NCI-H2029 (cell line): ENCODE results near the gene NCOA1.
"Not testable (repeated sequence)": the region's sequence is repeated elsewhere in the genome, so short reads cannot be mapped to it uniquely, and the experiment has no call there.

Source experiments
- DNase-seq: peaks from one replicate; lab custom pipeline; 2025; lab: John Stamatoyannopoulos, UW

NCOA1 gene

GRCh38 chr2:24792874-24793760 lies 302.1 kb downstream of the NCOA1 start, which contains the start of the genes CENPO and PTRHD1:
Gene CENPO (plus strand): TSS chr2:24793425. CDS start chr2:24793920, 495 bp downstream.
Gene PTRHD1 (minus strand): TSS chr2:24793391. CDS start chr2:24793377, 14 bp downstream.
- peak; percentile 95 for DNase-seq

GRCh38 chr2:24793761-24794435 lies 302.8 kb downstream of the NCOA1 start:
- DNase-seq = peak; percentile 13

- no peak for DNase-seq
Measured at GRCh38 chr2:24797644-24798043, 306.6 kb downstream of the NCOA1 start.

- not testable (repeated sequence) for DNase-seq
Measured at GRCh38 chr2:24800487-24800886, 309.4 kb downstream of the NCOA1 start.

- DNase-seq = not testable (repeated sequence)
Measured at GRCh38 chr2:24805811-24806660, 315.0 kb downstream of the NCOA1 start.

- DNase-seq = no peak
Measured at GRCh38 chr2:24806661-24807036, 315.6 kb downstream of the NCOA1 start.

GRCh38 chr2:24809316-24810007 lies 318.4 kb downstream of the NCOA1 start:
- no peak for DNase-seq

- DNase-seq = no peak
Measured at GRCh38 chr2:24813691-24814137, 322.7 kb downstream of the NCOA1 start.

GRCh38 chr2:24814516-24814915 lies 323.5 kb downstream of the NCOA1 start:
- DNase-seq = no peak

- no peak for DNase-seq
Measured at GRCh38 chr2:24815171-24815570, 324.1 kb downstream of the NCOA1 start.

GRCh38 chr2:24816404-24816803 lies 325.4 kb downstream of the NCOA1 start:
- no peak for DNase-seq

- DNase-seq = no peak
Measured at GRCh38 chr2:24816884-24817283, 325.8 kb downstream of the NCOA1 start.

- no peak for DNase-seq
Measured at GRCh38 chr2:24818721-24819167, 327.7 kb downstream of the NCOA1 start.

- DNase-seq = no peak
Measured at GRCh38 chr2:24819442-24820174, 328.6 kb downstream of the NCOA1 start.

GRCh38 chr2:24820175-24820513 lies 329.1 kb downstream of the NCOA1 start:
- no peak for DNase-seq
